ENCODE measurements around the gene RCSD1. TPM values are rescaled to one million over a fixed set of nuclear protein-coding genes. Genes with fewer than 3 reads are reported as not detected.

Gene RCSD1
- total RNA-seq, 2 donors from 2014 or later: 11.1 to 11.9 TPM

GRCh38 chr1:167645625-167646414 lies 15.8 kb downstream of the RCSD1 start:
- Histone ChIP-seq H3K36me3 (no peaks in the 10 kb centered on the region), H3K27me3 (replicated peaks; ENCODE audit: insufficient read depth) (no peaks in the 10 kb centered on the region), H3K4me1 (ENCODE audit: control insufficient read depth in 1 of 2, low read depth in 2 of 2) (peaks cover 5 to 20% of the 10 kb centered on the region in 2 donors), H3K4me3 (no peak overlapping the region), H3K27ac (no peak overlapping the region), H3K9me3 (no peaks in the 10 kb centered on the region)
- ATAC-seq (ENCODE audit: insufficient number of reproducible peaks, low FRiP score, low read depth) (no peak), DNase-seq (ENCODE audit: low spot score) (no peak)
- TF ChIP-seq CTCF (IDR thresholded peaks at IDR 0.05): no peak

GRCh38 chr1:167648252-167648849 lies 18.3 kb downstream of the RCSD1 start:
- peaks cover 5 to 20% of the 10 kb centered on the region in 2 donors for H3K4me1 ChIP-seq (ENCODE audit: control insufficient read depth in 1 of 2, low read depth in 2 of 2)
- DNase-seq (ENCODE audit: low spot score): no peak
- H3K36me3 ChIP-seq: no peaks in the 10 kb centered on the region
- H3K27me3 ChIP-seq (replicated peaks; ENCODE audit: insufficient read depth): no peaks in the 10 kb centered on the region
- no peak for TF ChIP-seq CTCF (IDR thresholded peaks at IDR 0.05)
- no peak overlapping the region for H3K4me3 ChIP-seq
- no peak overlapping the region for H3K27ac ChIP-seq
- no peak for ATAC-seq (ENCODE audit: insufficient number of reproducible peaks, low FRiP score, low read depth)
- H3K9me3 ChIP-seq: no peaks in the 10 kb centered on the region

GRCh38 chr1:167648978-167649744 lies 19.1 kb downstream of the RCSD1 start:
- H3K4me3 ChIP-seq: no peak overlapping the region
- DNase-seq (ENCODE audit: low spot score) (no peak), ATAC-seq (ENCODE audit: insufficient number of reproducible peaks, low FRiP score, low read depth) (no peak)
- H3K27me3 ChIP-seq (replicated peaks; ENCODE audit: insufficient read depth): no peaks in the 10 kb centered on the region
- no peak overlapping the region for H3K27ac ChIP-seq
- no peak for TF ChIP-seq CTCF (IDR thresholded peaks at IDR 0.05)
- no peaks in the 10 kb centered on the region for H3K36me3 ChIP-seq
- no peaks in the 10 kb centered on the region for H3K9me3 ChIP-seq
- H3K4me1 ChIP-seq (ENCODE audit: control insufficient read depth in 1 of 2, low read depth in 2 of 2): peaks cover 5 to 20% of the 10 kb centered on the region in 2 donors

GRCh38 chr1:167650269-167651160 lies 20.5 kb downstream of the RCSD1 start:
- no peaks in the 10 kb centered on the region for H3K9me3 ChIP-seq
- no peak for TF ChIP-seq CTCF (IDR thresholded peaks at IDR 0.05)
- H3K4me1 ChIP-seq (ENCODE audit: control insufficient read depth in 1 of 2, low read depth in 2 of 2): peaks cover 5 to 20% of the 10 kb centered on the region in 2 donors
- no peak overlapping the region for H3K27ac ChIP-seq
- ATAC-seq (ENCODE audit: insufficient number of reproducible peaks, low FRiP score, low read depth) (no peak), DNase-seq (ENCODE audit: low spot score) (no peak)
- H3K27me3 ChIP-seq (replicated peaks; ENCODE audit: insufficient read depth): no peaks in the 10 kb centered on the region
- no peaks in the 10 kb centered on the region for H3K36me3 ChIP-seq
- H3K4me3 ChIP-seq: no peak overlapping the region
